ENCODE measurements around the gene MTPN. TPM values are rescaled to one million over a fixed set of nuclear protein-coding genes. Genes with fewer than 3 reads are reported as not detected.

The MTPN gene
- total RNA-seq, 1 experiment from 2014 or later, result 166 TPM

- Histone ChIP-seq H3K27me3 (replicated peaks; ENCODE audit: insufficient read depth, low read depth, low read length, poor library complexity) (no peaks in the 10 kb centered on the region), H3K36me3 (ENCODE audit: insufficient read depth, low read length, poor library complexity, severe bottlenecking) (no peaks in the 10 kb centered on the region), H3K4me1 (ENCODE audit: insufficient read depth, low read length, poor library complexity, severe bottlenecking) (peaks cover 22% of the 10 kb centered on the region), H3K27ac (ENCODE audit: low read depth, low read length, poor library complexity, severe bottlenecking) (no peak overlapping the region), H3K4me3 (ENCODE audit: low read depth, low read length, poor library complexity, severe bottlenecking) (no peak overlapping the region), H3K9me3 (ENCODE audit: low read depth, low read length, poor library complexity, severe bottlenecking) (no peaks in the 10 kb centered on the region)
- CTCF ChIA-PET, result no interaction called here
- intact Hi-C loops (cut with micrococcal nuclease; ENCODE audit: unreplicated experiment), result no loop called here
- TF ChIP-seq CTCF (conservative IDR thresholded peaks at IDR 0.05; ENCODE audit: low read depth, low read length) (no peak), EZH2 (IDR thresholded peaks at IDR 0.05; ENCODE audit: borderline replicate concordance, low read depth, low read length, poor library complexity, severe bottlenecking) (no peak)
- POLR2A ChIA-PET (ENCODE audit: low non-redundant PET), result no interaction called here
- BruUV-seq (replicated peaks), result no TSS peak
- DNase-seq (ENCODE audit: low spot score), result no peak
Measured at GRCh38 chr7:135934651-135935050, 42.5 kb downstream of the MTPN start.

GRCh38 chr7:135933509-135934188, 43.5 kb downstream of the MTPN start:
- no peaks in the 10 kb centered on the region for H3K9me3 ChIP-seq (ENCODE audit: low read depth, low read length, poor library complexity, severe bottlenecking)
- POLR2A ChIA-PET (ENCODE audit: low non-redundant PET), result no interaction called here
- H3K27me3 ChIP-seq (replicated peaks; ENCODE audit: insufficient read depth, low read depth, low read length, poor library complexity), result no peaks in the 10 kb centered on the region
- intact Hi-C loops (cut with micrococcal nuclease; ENCODE audit: unreplicated experiment), result no loop called here
- H3K27ac ChIP-seq (ENCODE audit: low read depth, low read length, poor library complexity, severe bottlenecking), result no peak overlapping the region
- no TSS peak for BruUV-seq (replicated peaks)
- TF ChIP-seq EZH2 (IDR thresholded peaks at IDR 0.05; ENCODE audit: borderline replicate concordance, low read depth, low read length, poor library complexity, severe bottlenecking), result no peak
- no peak for TF ChIP-seq CTCF (conservative IDR thresholded peaks at IDR 0.05; ENCODE audit: low read depth, low read length)
- CTCF ChIA-PET, result no interaction called here
- no peak overlapping the region for H3K4me3 ChIP-seq (ENCODE audit: low read depth, low read length, poor library complexity, severe bottlenecking)
- peaks cover 30% of the 10 kb centered on the region for H3K4me1 ChIP-seq (ENCODE audit: insufficient read depth, low read length, poor library complexity, severe bottlenecking)
- no peak for DNase-seq (ENCODE audit: low spot score)
- H3K36me3 ChIP-seq (ENCODE audit: insufficient read depth, low read length, poor library complexity, severe bottlenecking), result no peaks in the 10 kb centered on the region

- Histone ChIP-seq H3K27ac (ENCODE audit: low read depth, low read length, poor library complexity, severe bottlenecking) (no peak overlapping the region), H3K4me1 (ENCODE audit: insufficient read depth, low read length, poor library complexity, severe bottlenecking) (peaks cover 30% of the 10 kb centered on the region), H3K36me3 (ENCODE audit: insufficient read depth, low read length, poor library complexity, severe bottlenecking) (peaks cover 5% of the 10 kb centered on the region), H3K9me3 (ENCODE audit: low read depth, low read length, poor library complexity, severe bottlenecking) (no peaks in the 10 kb centered on the region), H3K4me3 (ENCODE audit: low read depth, low read length, poor library complexity, severe bottlenecking) (no peak overlapping the region), H3K27me3 (replicated peaks; ENCODE audit: insufficient read depth, low read depth, low read length, poor library complexity) (no peaks in the 10 kb centered on the region)
- intact Hi-C loops (cut with micrococcal nuclease; ENCODE audit: unreplicated experiment), result no loop called here
- DNase-seq (ENCODE audit: low spot score), result no peak
- ChIA-PET POLR2A (ENCODE audit: low non-redundant PET) (no interaction called here), CTCF (no interaction called here)
- no TSS peak for BruUV-seq (replicated peaks)
- TF ChIP-seq CTCF (conservative IDR thresholded peaks at IDR 0.05; ENCODE audit: low read depth, low read length) (no peak), EZH2 (IDR thresholded peaks at IDR 0.05; ENCODE audit: borderline replicate concordance, low read depth, low read length, poor library complexity, severe bottlenecking) (no peak)
Measured at GRCh38 chr7:135932131-135932530, 45.0 kb downstream of the MTPN start.

All from A673 (cell line).